Stimulated activated CD4-positive, alpha-beta T cell treated with anti-CD3 and anti-CD28 coated beads, Interleukin-2, amount 100 ng/mL, for 48 hours (primary cell): ENCODE measurements around the gene TPP1.

ENCODE experiments used
- DNase-seq, 2 donors: peaks; one replicate each; pipeline ENCODE4 v3.0.0-alpha.2; 2020

Gene TPP1

DNA sequence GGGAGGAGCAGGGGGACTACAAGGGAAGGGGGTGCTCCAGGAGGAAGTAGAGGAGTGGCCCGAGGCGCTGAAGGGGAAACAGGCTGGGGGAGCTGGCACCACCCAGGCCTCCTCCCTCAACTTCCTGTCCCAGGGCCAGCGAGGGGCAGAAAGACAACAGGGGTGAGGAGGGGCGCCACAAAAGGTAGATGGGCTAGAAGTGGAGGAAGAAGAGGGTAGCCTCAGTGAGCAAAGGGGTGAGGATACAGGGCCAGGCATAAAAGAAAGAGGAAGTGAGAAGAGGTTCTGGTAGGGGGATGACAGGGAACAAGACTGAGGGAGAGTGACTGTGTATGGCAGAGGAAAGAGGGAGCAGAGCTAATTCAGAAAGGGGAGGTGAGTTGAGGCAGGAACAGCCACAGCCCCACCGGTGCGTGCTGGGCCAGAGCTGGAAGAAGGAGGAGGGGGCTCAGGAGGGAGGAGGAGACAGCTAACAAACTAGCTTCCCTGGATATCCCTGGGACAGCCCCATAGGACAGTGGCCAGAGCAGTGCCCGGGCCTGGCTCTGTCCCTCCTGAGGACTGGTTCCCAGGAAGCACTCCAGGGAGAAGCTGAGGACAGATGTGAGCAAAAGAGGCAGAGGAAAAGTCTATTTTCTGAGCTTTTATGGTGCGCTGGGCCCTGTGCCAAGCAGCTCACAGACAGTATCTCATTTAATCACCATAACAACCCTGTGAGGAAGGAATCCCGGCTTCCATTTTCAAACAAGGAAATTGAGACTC is 27.9 kb upstream of the TPP1 start:
- DNase-seq, result peak in 1 of 2 donors; percentile 23

DNA sequence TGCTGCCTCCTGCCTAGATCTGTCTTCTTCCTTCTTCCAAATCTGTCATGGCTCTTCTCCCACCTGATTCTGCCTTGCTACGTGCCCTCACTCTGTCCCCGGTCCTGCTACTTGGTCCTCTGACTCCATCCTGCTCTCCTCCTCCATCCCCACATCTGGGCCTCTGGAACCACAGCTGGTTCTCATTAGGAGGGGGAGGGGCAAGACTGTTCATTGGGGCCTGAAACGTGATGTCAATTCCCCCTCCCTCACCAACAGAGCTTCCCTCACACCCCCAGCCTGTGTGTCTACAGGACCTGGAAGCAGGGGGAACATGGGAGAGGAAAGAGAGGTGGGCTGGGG is 27.3 kb upstream of the TPP1 start:
- no peak for DNase-seq

DNA sequence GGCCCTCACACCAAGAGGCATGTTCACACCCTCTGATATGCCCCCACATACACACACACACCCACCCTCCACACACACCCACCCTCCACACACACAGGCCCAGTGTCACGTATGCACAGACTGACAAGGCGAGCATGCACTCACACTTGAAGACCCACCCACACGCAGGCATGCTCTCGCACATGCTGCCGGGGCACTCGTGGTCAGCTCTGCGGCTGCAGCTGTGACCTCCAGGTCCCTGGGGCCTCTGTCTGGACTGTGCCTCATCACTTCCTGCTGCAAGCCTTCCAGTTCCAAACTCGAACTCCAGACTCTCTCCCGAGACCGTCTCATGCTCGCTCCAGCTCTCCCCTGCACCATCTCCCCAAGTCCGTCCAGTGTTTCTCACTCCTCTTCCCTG is 26.8 kb upstream of the TPP1 start:
- DNase-seq, result no peak

DNA sequence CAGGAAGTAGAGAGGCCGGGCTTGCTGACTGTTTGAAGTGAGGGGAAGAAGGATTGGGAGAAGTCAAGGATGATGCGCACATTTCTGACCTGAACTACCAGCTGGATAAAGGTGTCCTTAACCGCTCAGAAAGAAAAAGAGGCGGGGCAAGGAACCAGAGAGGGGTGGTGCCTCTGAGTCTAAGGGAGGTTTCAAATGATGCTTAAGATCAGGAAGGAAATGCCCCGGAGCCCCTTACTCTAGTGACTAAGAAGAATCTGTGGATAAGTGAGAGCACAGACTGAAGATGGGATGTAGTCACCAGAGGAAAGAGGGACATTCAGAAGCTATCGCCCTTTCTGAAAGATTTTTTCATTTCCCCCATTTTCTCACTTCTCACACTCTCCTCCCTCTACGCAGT is 23.7 kb upstream of the TPP1 start:
- DNase-seq, result no peak

DNA sequence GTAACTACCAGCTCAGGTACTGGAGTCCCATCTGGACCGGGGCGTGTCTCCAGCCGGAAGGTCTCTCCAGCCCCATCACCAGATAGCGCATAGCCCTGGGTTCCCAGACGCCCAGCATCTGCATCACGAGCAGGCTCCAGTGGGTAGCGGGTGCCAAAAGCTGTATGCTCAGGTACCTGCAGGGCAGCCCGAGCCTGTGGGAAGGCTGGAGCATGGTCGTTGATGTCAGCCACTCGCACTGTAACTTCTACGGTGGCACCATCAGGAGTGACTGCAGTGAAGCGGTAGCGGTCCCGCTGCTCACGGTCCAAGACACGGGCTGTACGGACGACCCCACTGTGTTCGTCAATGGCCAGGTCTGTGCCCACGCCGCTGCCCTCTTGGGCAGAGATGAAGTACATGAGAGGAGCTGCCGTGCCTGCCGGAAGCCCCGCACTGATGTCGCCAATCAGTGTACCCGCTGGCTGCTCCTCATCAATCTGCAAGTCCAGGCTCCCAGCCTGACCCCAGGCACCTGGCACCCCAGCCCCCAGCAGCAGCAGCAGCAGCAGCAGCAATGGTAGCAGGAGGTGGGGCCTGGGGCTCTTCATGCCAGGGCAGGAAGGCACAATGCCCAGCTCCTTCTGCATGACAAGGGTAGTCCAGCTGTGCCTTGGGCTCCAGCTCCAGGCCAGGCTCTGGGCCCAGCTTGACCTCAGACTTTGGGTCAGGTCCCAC is 21.9 kb upstream of the TPP1 start:
- DNase-seq, result no peak

DNA sequence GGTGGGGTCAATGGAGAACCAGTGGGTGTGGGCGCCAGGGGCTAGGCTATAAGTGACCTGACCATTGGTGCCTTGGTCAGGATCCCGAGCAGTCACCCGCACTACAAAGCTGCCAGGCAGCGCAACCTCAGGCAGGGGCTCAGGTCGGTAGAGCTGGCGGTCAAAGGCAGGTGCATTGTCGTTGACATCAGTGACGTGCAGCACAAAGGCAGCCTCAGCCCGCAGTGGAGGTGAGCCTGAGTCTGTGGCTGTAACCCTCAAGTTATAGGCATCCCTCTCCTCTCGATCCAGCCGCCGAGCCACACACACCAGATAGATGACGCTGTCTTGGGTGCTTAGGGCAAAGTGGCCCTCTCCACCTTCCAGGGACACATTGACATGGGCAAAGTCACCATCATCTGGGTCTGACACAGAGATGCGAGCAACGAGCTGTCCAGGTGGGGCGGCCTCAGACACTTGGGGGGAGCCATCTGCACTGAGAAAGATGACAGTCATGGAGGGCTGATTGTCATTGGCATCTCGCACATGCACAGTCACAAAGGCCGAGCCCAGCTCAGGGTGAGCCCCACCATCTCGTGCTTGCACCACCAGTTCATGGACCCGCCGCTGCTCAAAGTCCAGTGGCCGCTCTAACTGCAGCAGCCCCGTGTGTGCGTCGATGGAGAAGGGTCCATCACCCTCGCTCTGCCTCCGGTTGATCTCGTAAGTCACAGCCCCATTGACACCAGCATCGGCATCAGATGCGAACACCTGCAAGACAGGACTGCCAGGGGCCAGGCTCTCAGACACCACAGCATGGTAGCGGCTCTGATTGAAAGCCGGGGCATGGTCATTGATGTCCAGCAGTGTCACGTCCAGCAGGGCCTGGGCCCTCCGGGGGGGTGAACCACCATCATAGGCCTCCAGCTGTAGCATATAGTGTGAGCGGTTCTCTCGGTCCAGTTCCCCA is 21.1 kb upstream of the TPP1 start:
- DNase-seq, result no peak

DNA sequence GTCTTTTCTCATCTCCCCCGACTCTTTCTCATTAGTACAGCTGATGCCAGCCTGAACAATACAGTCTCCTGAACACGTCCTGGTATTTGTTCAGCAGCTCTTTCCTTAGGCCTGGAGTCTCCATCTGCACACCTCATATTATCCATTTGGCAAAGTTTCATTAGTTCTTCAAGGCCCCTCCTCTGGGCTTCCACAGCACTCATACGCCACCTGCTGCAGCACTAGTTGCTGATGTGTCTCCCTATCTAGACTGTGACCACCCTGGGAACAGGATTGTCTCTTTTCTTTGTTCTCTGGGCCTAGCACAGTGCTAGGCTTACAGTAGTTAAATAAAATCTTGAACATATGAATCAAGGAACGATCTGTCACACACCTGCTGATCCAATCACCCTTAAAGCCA is 19.2 kb upstream of the TPP1 start:
- DNase-seq, result no peak

DNA sequence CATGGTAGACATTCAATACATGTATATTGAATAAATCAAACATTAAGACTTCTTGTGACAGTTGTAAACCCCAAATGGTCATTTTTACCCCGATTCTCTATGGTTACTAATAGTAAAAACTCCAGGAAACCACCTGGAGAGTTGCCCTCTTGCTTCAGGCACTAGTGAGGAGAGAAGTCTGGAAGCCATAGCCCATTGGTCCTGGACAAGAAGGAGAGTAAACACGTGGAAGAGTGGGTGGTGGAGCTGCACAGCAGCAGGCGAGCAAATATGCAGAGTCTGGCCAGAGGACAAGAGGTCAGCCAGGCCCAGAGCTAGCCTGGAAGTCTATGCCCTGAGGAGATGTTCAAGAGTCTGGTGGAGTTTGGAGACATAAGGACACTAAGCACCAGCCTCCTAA is 18.6 kb upstream of the TPP1 start:
- DNase-seq, result no peak

DNA sequence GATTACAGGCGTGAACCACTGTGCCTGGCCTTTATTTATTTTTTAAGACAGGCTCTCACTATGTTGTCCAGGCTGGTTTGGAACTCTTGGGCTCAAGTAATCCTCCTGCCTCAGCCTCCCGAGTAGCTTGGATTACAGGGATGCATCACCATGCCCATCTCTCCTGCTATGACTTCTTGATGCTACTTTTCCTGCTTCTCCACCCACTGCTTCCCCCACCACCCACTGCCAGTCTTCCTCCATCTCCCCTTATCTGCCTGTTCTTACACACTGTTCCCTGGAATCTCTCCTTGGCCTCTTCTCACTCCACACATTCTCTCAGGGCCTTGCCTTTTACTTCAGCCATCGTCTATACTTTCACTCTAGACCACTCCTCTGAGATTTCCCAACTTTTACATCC is 17.3 kb upstream of the TPP1 start:
- DNase-seq, result no peak

DNA sequence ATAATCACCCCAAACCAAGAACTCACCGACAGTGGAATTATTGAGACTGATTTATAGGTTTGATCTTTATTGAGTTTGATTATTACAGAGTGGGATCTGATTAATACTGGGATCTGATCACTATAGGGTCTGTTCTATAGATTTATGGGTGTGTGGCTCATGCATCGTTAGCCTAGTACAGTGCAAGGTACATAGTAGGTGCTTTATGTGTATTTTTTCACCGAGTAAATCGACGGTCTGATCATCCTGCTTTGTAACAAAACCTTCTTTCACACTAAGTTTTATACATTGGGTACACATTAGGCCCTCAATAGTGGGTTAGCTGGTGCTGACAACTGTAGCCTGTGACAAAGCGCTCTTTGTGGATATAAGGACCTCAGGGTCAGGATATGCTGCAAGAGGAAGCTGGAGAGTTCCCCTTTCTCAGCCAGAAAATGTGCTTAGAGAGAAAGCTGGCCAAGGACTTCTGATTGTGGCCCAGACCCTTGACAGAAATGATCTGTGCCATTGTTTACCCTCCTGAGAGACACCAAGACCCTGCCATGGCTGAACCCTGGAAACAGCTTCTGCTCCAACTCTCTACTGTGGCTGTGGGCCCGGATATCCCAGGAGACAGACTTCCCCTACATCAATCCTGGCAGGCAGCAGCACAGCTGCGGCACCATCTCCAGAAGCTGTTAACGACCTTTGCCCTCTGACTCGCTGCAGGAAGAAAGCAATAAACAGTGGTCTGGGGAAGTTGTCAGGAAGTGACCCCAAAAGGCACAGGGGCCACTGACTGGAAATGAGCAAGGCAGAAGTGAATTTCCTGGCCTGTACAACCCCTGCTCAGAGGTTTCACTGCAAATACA is 16.1 kb upstream of the TPP1 start:
- no peak for DNase-seq

DNA sequence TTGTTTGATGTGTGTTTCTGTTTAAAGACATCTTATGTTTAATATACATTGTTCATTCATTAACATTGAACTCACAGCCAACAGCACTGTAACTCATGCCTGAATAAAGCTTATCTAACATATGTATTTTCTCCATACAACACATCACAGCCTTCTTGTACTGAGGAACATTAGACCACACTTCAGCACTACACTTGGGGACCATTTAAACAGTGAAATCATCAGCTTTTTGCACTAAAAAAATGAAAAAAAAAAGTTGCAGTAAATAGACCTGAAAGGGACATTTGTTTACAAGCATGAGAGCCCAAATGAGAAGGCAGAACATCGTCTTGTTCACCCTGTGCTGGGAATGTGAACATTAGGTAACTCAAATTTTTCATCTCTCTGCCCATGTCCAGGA is 15.3 kb upstream of the TPP1 start:
- no peak for DNase-seq

DNA sequence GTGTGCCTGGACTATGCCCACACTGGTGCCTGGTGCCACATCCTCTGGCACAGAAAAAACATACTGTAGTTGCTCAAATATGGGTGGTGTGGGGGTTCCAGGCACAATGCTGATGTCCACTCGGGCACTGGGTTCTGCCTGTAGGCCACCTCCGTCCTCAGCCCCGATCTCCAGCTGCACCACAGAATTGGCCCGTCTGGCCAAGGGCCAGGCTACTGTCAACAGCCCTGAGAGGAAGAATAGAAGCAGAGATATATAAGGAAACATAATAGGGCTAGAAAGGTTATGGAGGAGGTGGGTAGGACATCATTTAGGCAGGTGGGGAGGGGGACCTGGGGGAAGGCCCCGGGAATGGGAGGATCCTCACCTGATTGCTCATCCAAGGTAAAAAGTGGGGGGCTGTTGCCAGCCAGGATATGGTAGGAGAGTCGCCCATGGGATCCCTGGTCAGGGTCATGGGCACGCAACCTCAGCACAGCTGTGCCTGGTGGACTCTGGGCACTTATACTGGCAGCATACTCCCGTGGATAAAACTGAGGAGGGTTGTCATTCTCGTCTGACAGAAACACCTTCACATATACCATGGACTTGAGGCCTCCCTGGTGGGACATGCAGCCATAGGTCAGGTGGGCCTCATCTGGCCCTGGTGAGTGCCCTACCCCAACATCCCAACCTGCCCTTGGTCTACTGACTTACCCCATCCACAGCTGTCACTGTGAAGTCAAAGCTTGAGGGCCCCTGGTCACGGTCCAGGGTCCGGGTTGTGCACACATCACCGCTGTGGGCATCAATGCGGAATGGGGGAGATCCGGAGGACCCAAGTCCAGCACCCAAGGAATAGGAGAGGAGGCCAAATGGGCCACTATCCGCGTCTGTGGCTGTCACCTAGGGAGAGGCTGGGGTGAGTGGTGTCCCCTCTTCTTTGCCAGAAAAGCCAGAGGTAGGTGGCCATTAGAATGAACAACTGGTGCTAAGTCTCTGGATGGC is 14.5 kb upstream of the TPP1 start:
- DNase-seq, result no peak

DNA sequence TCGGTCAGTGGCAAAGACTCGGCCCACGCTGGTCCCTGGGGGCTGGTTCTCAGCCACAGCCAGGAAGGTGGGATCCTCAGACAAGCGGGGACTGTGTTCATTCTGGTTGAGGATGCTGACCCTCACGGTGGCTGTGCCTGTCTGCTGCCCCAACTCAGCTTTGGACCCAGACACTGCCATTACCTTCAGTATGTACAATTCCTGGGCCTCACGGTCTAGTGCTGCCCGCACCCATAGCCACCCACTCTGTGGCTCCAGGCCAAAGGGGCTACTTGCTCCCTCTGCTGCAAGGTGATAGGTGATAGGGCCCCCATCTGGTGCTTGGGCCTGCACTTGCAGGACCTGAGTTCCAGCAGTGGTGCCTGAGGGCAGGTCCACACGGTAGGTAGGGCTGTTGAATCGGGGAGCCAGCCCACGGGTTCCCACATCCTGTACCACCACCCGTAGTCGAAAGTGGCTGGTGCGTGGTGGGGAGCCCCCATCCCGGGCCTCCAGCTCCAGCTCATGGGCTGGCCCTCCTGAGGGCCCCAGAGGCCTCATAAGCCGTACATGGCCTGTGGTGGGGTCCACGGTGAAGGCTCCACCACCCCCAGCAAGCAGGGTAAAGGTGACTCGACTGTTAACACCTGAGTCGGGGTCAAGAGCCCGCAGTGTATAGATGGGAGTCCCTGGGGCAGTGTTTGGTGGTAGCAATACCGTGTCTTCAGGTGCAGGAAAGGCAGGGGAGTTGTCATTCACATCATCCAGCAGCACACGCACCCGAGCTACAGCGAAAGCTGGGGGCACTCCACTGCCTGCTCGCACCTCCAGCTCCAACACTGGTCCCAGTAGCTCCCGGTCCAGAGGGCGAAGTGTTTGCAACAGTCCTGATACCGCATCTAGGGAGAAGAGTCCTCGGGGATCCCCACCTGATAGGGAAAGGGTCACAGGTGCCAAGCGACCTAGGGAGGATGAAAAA is 13.2 kb upstream of the TPP1 start:
- DNase-seq, result no peak

DNA sequence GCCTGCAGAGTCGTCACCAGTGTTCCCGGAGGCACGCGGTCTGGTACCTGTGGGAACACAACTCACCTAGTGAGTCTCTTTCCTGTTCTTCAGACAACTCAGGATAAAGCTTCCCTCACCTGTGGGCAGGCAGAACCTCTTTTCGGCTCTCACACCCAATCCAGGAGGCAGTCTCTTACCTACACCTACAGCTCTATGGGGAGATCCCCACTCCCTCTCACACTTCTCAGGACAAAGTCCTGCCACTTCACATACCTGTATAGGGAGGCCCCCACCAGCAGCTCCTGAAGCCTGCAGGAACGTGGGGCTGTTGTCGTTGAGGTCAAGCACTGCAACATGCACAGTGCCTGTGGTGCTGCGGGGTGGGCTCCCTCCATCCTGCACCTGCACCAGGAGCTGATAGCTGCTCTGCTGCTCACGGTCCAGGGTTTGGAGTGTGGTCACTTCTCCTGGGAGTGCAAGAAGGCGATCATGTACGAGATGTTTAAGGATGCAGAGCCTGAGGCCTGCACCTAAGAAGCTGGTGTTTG is 12.2 kb upstream of the TPP1 start:
- no peak for DNase-seq

DNA sequence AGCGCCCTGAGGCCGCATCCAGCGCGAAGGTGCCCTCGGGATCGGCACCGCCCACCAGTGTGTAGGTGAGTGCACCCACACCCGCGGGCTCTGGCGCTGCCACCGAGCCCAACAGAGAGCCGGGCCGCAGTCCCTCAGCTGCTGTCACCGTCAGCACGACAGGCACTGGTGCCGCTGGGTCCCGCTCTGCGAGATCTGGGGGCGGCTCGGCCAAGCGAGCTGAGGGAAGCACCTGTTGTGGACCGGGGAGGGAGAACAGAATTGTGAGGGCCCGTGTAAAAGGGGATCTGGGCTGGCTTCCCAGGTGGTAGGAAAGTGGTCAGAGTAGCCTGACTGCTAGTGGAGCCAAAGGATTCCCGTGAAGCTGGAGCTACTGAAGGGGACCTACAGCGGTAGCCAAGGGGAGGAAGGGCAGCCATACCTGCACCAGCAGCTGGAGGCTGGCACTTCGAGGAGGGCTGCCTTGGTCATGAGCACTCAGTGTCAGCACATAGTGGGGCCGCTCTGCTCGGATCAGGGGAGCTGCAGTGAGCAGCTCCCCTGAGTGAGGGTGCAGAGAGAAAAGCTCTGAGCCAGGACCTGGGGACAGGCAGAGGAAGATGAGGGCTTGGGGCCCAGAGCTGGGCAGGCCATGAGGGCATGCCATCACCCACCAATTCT is 11.5 kb upstream of the TPP1 start:
- no peak for DNase-seq

DNA sequence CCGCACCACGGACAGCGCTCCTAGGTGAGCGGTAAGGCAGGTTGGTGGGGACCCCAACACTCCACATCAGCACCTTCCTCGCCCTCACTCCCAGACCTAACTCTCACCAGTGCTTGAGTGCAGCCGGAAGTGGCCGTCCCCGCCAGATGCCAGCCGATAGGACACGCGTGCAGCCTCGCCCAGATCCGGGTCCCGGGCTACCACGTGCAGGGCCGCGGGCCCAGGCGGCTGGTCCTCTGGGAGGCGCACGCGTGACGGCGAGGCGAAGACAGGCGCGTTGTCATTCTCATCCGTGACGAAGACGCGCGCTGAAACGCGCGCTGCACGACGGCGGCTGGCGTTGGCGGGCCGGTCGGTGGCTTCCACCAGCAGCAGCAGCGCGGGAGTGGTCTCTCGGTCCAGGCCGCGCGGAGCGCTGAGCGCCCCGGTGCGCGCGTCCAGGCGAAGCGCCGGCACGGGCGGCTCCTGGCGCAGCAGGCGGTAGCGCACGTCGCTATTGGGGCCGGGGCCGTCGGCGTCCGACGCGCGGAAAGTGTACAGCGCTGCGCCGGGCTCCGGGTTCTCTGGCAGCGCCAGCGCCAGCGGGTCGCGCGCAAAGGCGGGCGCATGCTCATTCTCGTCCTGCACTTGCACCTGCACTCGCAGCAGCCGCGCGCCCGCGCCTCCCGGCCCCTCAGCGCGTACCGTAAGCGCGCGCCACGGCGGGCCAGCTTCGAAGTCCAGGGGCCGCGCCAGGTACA is 10.8 kb upstream of the TPP1 start:
- no peak for DNase-seq

DNA sequence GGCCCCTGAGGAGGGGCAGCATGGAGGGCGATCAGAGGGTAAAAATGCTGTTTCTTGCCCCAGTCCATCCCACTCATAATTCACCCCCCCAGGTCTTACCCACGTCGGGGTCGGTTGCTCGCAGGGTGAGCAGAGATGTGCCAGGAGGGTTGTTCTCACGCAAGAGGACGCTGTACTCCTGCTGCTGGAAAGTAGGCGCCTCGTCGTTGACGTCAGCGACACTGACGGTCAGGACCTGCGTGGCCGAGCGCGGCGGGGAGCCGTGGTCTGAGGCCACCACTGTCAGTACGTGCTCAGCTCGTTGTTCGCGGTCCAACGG is 10.3 kb upstream of the TPP1 start:
- no peak for DNase-seq

DNA sequence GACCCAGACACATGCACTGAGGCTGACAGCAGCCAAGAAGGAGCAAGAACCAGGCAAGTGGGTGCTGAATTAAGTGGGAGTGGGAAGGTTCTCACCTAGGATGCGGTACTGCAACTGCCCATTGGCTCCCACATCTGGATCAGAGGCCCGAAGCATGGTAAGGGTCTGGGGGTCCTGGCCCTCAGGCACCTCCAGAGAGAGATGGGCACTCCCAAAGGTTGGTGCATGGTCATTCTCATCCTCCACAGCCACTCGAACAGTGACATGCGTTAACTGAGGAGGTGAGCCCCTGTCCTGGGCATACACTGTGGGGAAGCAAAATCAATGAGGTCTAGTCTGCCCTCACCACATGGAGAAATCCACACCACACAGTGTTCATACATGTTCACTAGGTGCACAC is 9.3 kb upstream of the TPP1 start:
- no peak for DNase-seq

DNA sequence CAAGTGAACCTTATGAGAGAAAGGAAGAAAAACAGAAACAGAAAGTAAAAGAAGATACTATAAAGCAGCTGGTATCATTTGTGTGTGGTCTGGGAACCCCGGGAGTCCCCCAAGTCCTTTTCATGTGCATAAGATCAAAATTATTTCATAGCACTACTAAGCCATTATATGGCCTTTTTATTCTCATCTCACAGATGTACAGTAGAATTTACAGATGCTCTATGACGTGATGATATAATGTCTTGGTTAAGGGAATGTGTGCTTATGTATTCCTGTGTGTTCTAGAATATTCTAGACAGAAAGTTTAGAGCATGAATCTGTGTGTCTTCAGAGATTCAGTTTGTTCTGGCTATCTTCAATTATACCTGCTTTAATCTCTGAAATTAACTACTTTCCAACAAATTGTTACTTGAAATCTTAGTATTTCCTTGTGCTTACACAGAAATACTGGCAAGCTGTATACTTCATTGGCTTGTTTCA is 8.6 kb upstream of the TPP1 start:
- no peak for DNase-seq
